ENCODE data around the gene NDUFAF2.

DNA sequence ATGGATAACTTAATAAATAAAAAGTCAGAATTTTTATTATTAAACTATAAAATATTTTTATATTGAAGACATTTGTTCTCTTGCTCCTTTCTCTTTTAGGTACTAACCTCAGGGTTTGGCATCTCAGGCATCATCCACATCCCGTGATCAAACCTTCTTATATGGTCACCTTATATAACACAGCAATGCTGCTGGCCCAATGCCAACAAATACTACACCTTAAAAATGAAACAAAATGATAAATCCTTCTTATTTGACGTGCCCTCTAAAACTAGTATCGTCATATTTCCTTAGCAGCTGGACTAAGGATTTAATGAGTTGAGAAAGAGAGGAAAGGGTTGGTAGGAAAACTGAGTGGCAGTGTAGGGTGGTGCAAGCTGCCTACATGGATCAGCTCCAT lies 56.6 kb downstream of the NDUFAF2 start:
- TF ChIP-seq POLR2A (IDR thresholded peaks at IDR 0.05; ENCODE audit: low read length) (no peak), GATA1 (IDR thresholded peaks at IDR 0.05; ENCODE audit: low read depth, low read length) (no peak)
